Prostate gland (tissue), 2 donors: ENCODE data around the gene SIM1.

ENCODE experiments used
- POLR2A ChIP-seq: fragments of 450-650 bp; IDR thresholded peaks from one replicate; pipeline ENCODE4 v1.6.1; 2016; ENCODE audit warnings: antibody characterized with exemption, mild to moderate bottlenecking
- POLR2AphosphoS5 ChIP-seq: sonication (generic); formaldehyde crosslinking; IDR thresholded peaks from one replicate; pipeline ENCODE4 v1.6.1; 2017; ENCODE audit warnings: antibody characterized with exemption
- TF ChIP-seq, protein P1 (sequence below), 4 experiments: fragments of 200-600 bp in 2 of 4; fragments of 450-650 bp in 2 of 4; sonication (generic) in 2 of 4; IDR thresholded peaks; 1 replicate in 3 of 4; 2 replicates in 1 of 4; pipeline ENCODE4 v1.5.1; 2016 to 2019; ENCODE audit warnings: antibody characterized with exemption in 4 of 4, mild to moderate bottlenecking in 2 of 4, moderate library complexity in 2 of 4

DNA sequence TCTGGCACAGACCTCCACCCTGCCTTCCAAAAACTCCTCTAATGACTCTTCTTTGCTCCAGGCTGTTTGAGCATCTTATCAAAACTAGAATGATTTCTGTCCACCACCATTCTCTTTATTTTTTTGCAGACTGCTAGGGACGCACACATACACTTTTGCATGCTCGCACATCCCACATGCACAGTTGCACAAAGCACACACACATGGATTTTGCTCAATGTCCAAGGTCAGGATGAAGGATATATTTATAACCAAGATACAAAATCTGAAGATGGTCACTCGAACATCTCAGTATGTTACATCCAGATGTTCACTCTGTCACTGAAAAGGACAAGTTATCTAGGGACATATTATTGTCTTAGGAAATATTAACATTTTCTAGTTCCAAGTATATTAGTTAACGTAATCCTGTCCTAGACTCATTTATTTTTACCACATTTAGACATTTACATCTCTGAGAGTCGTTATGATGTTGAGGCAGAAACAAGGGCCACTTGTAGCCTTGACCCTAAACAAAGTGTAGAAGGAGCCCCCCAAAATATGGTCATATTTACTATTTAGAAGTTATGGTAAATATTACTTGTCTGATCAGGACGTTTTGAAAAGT is 3.4 kb upstream of the SIM1 start:
- TF ChIP-seq POLR2AphosphoS5 (no peak), POLR2A (no peak)
- TF ChIP-seq, protein P1, sequence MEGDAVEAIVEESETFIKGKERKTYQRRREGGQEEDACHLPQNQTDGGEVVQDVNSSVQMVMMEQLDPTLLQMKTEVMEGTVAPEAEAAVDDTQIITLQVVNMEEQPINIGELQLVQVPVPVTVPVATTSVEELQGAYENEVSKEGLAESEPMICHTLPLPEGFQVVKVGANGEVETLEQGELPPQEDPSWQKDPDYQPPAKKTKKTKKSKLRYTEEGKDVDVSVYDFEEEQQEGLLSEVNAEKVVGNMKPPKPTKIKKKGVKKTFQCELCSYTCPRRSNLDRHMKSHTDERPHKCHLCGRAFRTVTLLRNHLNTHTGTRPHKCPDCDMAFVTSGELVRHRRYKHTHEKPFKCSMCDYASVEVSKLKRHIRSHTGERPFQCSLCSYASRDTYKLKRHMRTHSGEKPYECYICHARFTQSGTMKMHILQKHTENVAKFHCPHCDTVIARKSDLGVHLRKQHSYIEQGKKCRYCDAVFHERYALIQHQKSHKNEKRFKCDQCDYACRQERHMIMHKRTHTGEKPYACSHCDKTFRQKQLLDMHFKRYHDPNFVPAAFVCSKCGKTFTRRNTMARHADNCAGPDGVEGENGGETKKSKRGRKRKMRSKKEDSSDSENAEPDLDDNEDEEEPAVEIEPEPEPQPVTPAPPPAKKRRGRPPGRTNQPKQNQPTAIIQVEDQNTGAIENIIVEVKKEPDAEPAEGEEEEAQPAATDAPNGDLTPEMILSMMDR (IDR thresholded peaks at IDR 0.05) = no peak
